Skeletal muscle cell (primary cell): ENCODE results near the gene TRIM17.
A peak's percentile ranks its signal among the peaks of the same experiment; 100 is the strongest.

Experiments used
- DNase-seq: peaks from one replicate; pipeline ENCODE4 v3.0.0-alpha.2; 2010; ENCODE audit warnings: low read depth
- H3K4me3 ChIP-seq: 2 replicates; pipeline ENCODE4 v1.5.1; 2011; ENCODE audit warnings: low read depth, mild to moderate bottlenecking, control low read depth, low read length, moderate library complexity

TRIM17 gene

DNA sequence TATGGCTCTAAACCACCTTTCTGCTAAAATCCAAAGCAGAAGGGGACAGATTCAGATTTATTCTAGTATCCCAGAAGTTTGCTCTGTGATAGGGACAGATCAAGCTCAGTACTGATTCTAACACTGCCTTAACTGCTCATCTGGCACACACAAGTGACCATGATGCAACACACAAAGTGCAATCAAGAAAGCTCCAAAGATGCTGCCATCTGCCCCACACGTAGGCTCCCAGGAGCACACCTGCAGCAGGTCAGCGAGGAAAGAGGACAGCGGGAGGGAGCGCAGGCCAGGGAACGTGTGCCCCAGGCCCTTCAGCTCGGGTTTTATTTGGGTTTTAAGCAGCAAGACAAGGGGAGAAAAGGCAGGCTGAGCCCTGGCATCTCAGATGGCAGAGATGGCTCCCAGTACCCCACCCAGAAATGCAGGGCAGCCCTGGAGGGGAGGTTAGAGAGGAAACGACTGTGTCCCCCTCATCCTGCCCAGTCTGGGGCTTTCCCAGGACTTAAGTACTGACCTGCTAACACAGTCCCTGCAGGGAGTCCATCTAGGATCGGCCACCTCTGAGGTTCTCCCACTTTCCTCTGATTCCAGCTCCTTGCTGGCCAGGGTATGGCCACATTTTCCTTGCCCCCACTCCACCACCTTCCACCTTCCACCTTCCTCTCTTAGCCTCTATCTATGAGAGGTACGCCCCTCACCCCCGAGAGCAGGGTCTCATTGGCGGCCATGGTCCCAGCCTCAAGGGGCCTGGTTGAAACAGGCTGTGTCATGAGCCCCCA, 11.3 kb downstream of the TRIM17 start:
- peak overlapping the region; percentile 91 for H3K4me3 ChIP-seq
- no peak for DNase-seq

- H3K4me3 ChIP-seq: no peak overlapping the region
- DNase-seq: no peak
Observed at GRCh38 chr1:228404107-228404720, 12.4 kb downstream of the TRIM17 start.

GRCh38 chr1:228403231-228403631, 13.4 kb downstream of the TRIM17 start:
- no peak for DNase-seq
- no peak overlapping the region for H3K4me3 ChIP-seq

GRCh38 chr1:228402641-228403025, 14.0 kb downstream of the TRIM17 start:
- no peak overlapping the region for H3K4me3 ChIP-seq

DNA sequence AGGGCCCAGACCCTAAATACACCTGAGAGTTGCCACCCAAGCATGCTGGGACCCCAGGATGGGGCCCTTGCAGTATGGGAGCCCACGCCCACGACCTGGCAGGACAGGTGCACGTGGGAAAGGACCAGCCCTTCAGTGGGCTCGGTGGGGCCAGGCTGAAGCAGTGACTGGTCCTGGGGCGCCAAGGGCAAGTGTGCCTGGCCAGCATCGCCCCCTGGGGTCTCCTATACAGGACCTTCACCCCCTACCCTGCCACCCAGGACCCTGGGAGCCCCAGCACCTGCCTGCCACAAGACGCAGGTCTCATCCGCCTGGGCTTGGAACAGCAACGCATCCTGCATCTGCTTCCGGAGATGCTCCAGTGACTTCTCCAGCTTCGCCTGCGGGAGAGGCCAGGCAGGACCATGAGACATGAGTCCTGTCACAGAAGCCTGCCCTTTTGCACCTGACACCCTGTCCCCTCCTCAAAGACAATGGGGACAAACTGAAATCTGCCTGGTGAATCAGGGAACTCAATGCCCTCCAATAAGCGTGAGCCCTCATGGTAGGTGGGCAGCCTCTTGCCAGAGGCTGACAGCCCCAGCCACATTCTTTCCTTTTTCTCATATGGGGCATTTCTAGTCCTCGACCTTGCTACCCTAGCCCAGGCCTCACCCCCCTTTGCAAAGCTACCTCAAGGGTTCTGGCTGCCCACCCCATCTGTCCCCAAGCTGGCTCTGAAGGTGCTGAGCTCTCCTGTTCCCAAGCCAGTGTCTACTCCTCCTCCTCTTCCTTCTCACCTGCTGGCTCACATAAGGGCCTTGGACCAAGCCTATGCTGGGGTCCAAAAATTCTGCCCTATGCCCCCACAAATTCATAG, 14.7 kb downstream of the TRIM17 start:
- no peak for DNase-seq
- no peak overlapping the region for H3K4me3 ChIP-seq

More at GRCh38 chr1:228402641-228403025, 14.0 kb downstream of the TRIM17 start:
- no peak for DNase-seq

DNA sequence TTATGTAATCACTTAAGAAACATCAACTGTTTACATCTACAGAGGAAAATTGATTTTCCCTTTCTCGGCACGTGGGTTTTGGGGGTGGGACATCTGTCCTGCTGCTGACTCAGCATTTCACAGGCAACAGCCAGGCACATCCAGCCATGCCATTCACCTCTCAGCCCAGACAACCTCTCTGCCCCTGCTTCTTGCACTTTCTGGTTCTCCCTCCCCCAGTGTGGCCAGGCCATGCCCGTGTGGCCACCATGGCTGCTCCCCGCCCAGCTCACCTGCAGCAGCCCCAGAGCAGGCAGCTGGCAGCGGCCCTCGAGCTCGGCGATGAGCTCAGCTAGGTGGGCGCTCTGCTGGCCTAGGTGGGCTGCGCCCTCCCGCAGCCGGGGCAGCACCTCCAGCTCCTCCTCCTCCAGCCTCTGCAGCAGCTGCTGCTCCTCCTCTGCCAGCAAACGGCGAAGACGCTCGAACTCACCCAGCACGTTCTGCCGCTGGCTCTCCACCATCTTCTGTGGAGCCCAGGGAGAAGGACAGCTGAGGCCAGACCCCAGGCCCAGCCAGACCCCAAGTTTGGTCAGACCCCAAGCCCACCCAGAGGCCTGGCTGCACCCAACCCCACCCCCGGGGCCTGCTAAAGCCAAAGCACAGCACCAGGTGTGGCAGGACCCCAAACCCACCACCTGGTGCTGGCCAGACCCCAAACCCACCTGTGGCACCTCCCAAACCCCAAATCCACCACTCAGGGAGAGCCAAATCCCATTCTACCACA, 15.8 kb downstream of the TRIM17 start:
- H3K4me3 ChIP-seq: no peak overlapping the region
- no peak for DNase-seq

DNA sequence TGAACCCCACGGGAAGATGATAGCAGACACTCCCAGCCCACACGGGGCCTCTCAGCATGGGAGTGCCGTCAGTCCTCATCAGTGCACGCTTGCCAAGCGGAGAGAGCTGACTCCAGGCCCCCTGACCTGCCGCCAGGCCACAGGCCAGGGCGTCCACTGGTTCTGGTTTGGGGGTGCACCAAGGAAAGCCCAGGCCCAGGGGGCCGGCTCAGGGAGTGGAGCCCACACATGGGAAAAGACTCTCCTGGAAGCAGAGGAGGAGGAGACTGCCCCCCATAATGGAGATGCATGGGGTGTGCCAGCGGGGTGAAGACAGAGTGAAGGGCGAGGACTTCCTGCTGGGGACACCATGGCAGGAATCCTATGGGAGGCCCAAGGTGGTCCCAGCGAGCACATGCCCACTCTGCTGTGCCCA, 16.4 kb downstream of the TRIM17 start:
- DNase-seq: no peak
- no peak overlapping the region for H3K4me3 ChIP-seq

GRCh38 chr1:228399531-228400236, 17.0 kb downstream of the TRIM17 start:
- H3K4me3 ChIP-seq: no peak overlapping the region
- DNase-seq: no peak

DNA sequence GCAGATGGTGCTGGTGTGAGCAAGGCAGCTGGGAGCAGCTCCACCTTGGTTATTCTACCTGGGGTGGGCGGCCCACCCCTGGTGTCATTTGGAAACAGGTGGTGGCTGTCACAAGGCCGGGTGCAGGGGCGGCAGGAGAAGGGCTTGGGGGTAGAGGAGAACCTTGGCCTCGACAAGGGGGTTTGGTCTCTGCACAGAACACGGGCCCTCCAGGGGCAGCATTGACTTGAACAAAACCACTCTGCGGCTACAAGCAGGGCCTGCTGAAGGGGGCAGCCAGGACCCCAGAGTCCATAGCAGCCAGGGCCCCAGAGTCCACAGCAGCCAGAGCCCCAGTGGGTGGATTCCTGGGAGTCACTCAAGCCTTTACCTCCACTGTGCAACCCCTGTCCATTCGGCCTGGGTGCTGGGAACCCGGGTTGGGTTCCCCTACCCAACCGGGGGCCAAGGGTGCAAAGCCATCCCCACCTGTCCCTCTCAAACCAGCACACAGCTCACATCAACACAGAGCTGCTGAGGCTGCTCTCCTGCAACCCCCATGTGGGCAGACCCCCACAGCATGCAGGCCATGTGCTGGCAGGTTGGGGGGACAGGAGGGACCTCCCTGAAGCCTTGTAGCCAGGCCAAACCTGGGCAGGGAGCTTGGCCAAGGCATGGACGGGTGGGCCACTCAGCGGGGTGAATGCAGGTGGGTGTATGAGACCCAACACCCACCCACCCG, 17.8 kb downstream of the TRIM17 start:
- no peak overlapping the region for H3K4me3 ChIP-seq

DNA sequence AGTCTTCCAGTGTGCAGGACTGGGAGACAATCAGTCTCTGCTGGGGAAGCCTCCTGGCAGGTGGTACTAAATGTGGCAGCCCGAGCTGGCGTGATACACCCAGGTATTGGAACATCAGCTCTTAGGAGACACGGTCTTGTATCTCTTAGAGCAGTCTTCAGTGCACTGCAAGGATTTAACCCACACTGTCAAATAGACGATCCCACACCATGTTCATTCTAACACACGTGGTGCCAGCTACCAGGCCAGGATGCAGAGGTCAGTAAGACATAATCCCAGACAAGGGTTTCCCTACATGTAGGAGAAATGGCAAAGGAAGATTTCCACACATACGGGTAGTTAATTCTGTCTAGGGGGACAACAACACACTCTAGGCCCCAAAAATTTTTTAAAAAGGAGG, 18.7 kb downstream of the TRIM17 start:
- H3K4me3 ChIP-seq: no peak overlapping the region
- no peak for DNase-seq

More for the DNA sequence above, 17.8 kb downstream of the TRIM17 start:
- no peak for DNase-seq

- no peak for DNase-seq
- H3K4me3 ChIP-seq: no peak overlapping the region
Observed at GRCh38 chr1:228396770-228397662, 19.6 kb downstream of the TRIM17 start.

DNA sequence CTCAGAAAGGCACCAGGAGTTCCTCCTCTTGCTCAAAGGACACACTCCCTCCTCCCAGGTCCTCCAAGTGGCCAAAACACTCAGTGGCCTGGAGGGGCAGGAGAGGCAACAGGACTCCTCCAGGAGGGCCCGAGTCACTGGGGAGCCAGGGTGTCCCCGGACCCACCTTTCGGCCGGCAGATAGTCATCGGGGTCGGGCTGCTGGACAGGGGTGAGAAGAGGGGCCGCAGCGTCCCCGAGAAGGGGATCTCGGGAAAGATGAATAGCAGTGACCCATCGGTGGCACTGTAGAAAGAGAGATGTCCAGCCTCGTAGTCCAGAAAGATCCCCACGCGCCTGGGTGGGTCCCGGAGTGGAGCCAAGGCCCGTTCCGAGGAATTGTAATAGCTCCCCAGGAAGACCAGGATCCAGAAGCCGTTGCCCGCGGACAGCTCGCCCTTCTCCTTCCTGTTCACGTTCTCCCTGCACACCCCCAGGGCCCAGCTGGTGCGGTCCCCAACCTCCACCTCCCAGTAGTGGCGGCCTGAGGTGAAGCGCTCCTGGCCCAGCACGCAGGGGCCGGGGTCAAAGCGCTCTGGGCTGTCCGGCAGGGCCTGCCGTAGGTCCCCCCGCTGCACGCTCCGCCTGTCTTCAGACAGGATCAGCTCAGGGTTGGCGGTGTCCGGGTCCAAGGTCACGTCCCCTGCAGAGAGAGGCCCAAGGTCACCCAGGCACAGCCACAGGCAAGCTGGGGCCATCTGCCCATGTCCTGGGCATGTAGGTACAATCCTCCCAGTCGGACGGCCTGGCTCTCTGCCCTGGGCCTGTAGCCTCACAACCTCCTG, 21.9 kb downstream of the TRIM17 start:
- H3K4me3 ChIP-seq: no peak overlapping the region
- no peak for DNase-seq

DNA sequence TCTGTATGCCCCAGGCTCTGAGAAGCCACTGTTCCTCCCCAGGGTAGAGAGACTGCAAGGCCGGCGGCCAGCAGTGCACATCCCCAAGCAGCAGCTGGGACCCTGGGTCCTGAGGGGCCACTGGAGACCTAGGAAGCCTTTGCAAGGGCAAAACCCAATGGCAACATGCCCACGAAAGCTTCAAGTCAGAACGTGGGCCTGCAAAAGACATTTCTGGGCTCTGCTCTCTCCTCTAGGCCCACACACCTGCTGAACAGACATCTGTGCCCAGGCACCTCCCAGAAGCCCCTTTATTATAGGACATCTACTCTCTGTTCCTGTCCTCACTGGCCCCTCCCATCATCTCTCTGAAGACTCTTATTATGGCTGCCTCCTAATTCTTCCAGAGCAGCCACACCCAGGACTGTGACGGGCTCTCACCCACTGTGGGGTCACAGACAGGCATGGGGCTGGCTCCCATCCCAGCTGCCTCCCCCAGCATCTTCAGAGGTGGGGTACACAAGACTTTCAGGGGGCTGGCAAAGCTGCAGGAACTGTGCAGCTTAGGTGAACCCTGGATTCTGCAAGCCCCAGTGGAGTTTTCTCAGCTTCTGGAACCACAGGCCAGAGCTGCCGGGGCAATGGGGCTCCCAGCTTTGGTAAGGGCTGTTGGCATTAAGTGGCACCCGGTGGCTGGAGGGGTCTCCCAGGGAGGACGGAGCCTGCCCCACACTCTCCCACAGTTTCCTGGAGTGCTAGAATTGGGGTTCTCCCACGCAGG, 22.7 kb downstream of the TRIM17 start:
- no peak overlapping the region for H3K4me3 ChIP-seq
- DNase-seq: no peak

- H3K4me3 ChIP-seq: no peak overlapping the region
- DNase-seq: no peak
Observed at GRCh38 chr1:228393268-228393701, 23.4 kb downstream of the TRIM17 start.

GRCh38 chr1:228392111-228392936, 24.3 kb downstream of the TRIM17 start:
- no peak for DNase-seq
- H3K4me3 ChIP-seq: no peak overlapping the region
